ENCODE measurements around the gene SGPP2. TPM values are rescaled to one million over a fixed set of nuclear protein-coding genes. Genes with fewer than 3 reads are reported as not detected.
A peak's percentile ranks its signal among the peaks of the same experiment; 100 is the strongest.

The SGPP2 gene
- total RNA-seq, 1 donor from 2014 or later: 0.11 TPM

GRCh38 chr2:222451224-222451674, 26.9 kb downstream of the SGPP2 start:
- Histone ChIP-seq H3K4me2 (no peak overlapping the region), H3K27me3 (no peaks in the 10 kb centered on the region), H4K20me1 (ENCODE audit: low read depth) (no peaks in the 10 kb centered on the region), H3K4me1 (peaks cover 3% of the 10 kb centered on the region), H3F3A (ENCODE audit: low read depth) (no peaks in the 10 kb centered on the region), H3K9ac (no peak overlapping the region), H2AFZ (replicated peaks) (no peak overlapping the region), H3K27ac (no peak overlapping the region), H3K4me3 (no peak overlapping the region), H3K79me2 (ENCODE audit: low read depth) (no peaks in the 10 kb centered on the region), H3K36me3 (no peaks in the 10 kb centered on the region), H3K9me3 (ENCODE audit: low read depth) (no peaks in the 10 kb centered on the region)
- H3K9me3 Mint-ChIP-seq: no peaks in the 10 kb centered on the region
- peaks cover 6% of the 10 kb centered on the region for H3K27me3 Mint-ChIP-seq (ENCODE audit: insufficient read depth, low read depth)
- peaks cover 13% of the 10 kb centered on the region for H3K4me1 Mint-ChIP-seq
- TF ChIP-seq EZH2 (IDR thresholded peaks at IDR 0.05) (no peak), EZH2phosphoT487 (IDR thresholded peaks at IDR 0.05) (no peak), CTCF (IDR thresholded peaks at IDR 0.05) (no peak)
- H3K36me3 Mint-ChIP-seq: no peaks in the 10 kb centered on the region
- peak overlapping the region; percentile 49 for H3K27ac Mint-ChIP-seq
- DNase-seq (ENCODE audit: low spot score): no peak
- H3K4me3 Mint-ChIP-seq: no peak overlapping the region

GRCh38 chr2:222452422-222452950, 28.1 kb downstream of the SGPP2 start:
- no peaks in the 10 kb centered on the region for H3K36me3 ChIP-seq
- Mint-ChIP-seq H3K9me3 (no peaks in the 10 kb centered on the region), H3K27ac (no peak overlapping the region), H3K4me3 (no peak overlapping the region), H3K27me3 (ENCODE audit: insufficient read depth, low read depth) (peaks cover 6% of the 10 kb centered on the region), H3K4me1 (peaks cover 21% of the 10 kb centered on the region), H3K36me3 (no peaks in the 10 kb centered on the region)
- H3F3A ChIP-seq (ENCODE audit: low read depth): no peaks in the 10 kb centered on the region
- H3K9ac ChIP-seq: no peak overlapping the region
- TF ChIP-seq CTCF (IDR thresholded peaks at IDR 0.05): no peak
- no peak for TF ChIP-seq EZH2phosphoT487 (IDR thresholded peaks at IDR 0.05)
- TF ChIP-seq EZH2 (IDR thresholded peaks at IDR 0.05): no peak
- H3K4me1 ChIP-seq: peaks cover 11% of the 10 kb centered on the region
- H3K27ac ChIP-seq: no peak overlapping the region
- DNase-seq (ENCODE audit: low spot score): no peak
- H2AFZ ChIP-seq (replicated peaks): no peak overlapping the region
- H3K79me2 ChIP-seq (ENCODE audit: low read depth): no peaks in the 10 kb centered on the region
- H3K9me3 ChIP-seq (ENCODE audit: low read depth): no peaks in the 10 kb centered on the region
- H3K4me3 ChIP-seq: no peak overlapping the region
- no peak overlapping the region for H3K4me2 ChIP-seq
- H4K20me1 ChIP-seq (ENCODE audit: low read depth): no peaks in the 10 kb centered on the region
- no peaks in the 10 kb centered on the region for H3K27me3 ChIP-seq

GRCh38 chr2:222456479-222457077, 32.2 kb downstream of the SGPP2 start:
- Histone ChIP-seq H3K9me3 (ENCODE audit: low read depth) (no peaks in the 10 kb centered on the region), H3K4me2 (peak overlapping the region; percentile 8), H3K79me2 (ENCODE audit: low read depth) (no peaks in the 10 kb centered on the region), H3K27ac (no peak overlapping the region), H3F3A (ENCODE audit: low read depth) (no peaks in the 10 kb centered on the region), H2AFZ (replicated peaks) (no peak overlapping the region), H3K27me3 (no peaks in the 10 kb centered on the region), H3K4me1 (peaks cover 11% of the 10 kb centered on the region), H3K4me3 (no peak overlapping the region), H3K9ac (no peak overlapping the region), H3K36me3 (no peaks in the 10 kb centered on the region), H4K20me1 (ENCODE audit: low read depth) (no peaks in the 10 kb centered on the region)
- DNase-seq (ENCODE audit: low spot score): no peak
- Mint-ChIP-seq H3K36me3 (no peaks in the 10 kb centered on the region), H3K9me3 (no peaks in the 10 kb centered on the region), H3K27me3 (ENCODE audit: insufficient read depth, low read depth) (peaks cover 2% of the 10 kb centered on the region), H3K4me3 (no peak overlapping the region), H3K27ac (no peak overlapping the region), H3K4me1 (peaks cover 12% of the 10 kb centered on the region)
- TF ChIP-seq EZH2phosphoT487 (IDR thresholded peaks at IDR 0.05) (no peak), EZH2 (IDR thresholded peaks at IDR 0.05) (no peak), CTCF (IDR thresholded peaks at IDR 0.05) (no peak)
